Stimulated activated naive CD8-positive, alpha-beta T cell treated with anti-CD3 and anti-CD28 coated beads, Interleukin-15, Interleukin-2, amounts not matched to agents 100 ng/mL and 50 ng/mL, for 24 hours (primary cell): Measurements from ENCODE around the gene HDHD3.

Experiments used
- H3K27ac Mint-ChIP-seq: one replicate; pipeline ENCODE4 v1.8.0; 2021; ENCODE audit warnings: mild to moderate bottlenecking, mixed read lengths
- H3K27me3 Mint-ChIP-seq: one replicate; pipeline ENCODE4 v1.8.0; 2021; ENCODE audit warnings: mixed read lengths
- H3K36me3 Mint-ChIP-seq: one replicate; pipeline ENCODE4 v1.8.0; 2021; ENCODE audit warnings: low read depth, mixed read lengths
- H3K4me1 Mint-ChIP-seq: one replicate; pipeline ENCODE4 v1.8.0; 2021; ENCODE audit warnings: low read depth, mixed read lengths
- H3K4me3 Mint-ChIP-seq: one replicate; pipeline ENCODE4 v1.8.0; 2021; ENCODE audit warnings: mild to moderate bottlenecking, mixed read lengths
- H3K9me3 Mint-ChIP-seq: one replicate; pipeline ENCODE4 v1.8.0; 2021; ENCODE audit warnings: mixed read lengths

Gene HDHD3

GRCh38 chr9:113337714-113338113 lies 39.1 kb downstream of the HDHD3 start:
- Mint-ChIP-seq H3K4me1 (peaks cover 26% of the 10 kb centered on the region), H3K36me3 (no peaks in the 10 kb centered on the region), H3K4me3 (no peak overlapping the region), H3K27me3 (peaks cover 5% of the 10 kb centered on the region), H3K9me3 (no peaks in the 10 kb centered on the region), H3K27ac (no peak overlapping the region)

- no peak overlapping the region for H3K27ac Mint-ChIP-seq
- H3K9me3 Mint-ChIP-seq = no peaks in the 10 kb centered on the region
- H3K4me1 Mint-ChIP-seq = no peaks in the 10 kb centered on the region
- no peaks in the 10 kb centered on the region for H3K27me3 Mint-ChIP-seq
- no peaks in the 10 kb centered on the region for H3K36me3 Mint-ChIP-seq
- H3K4me3 Mint-ChIP-seq = no peak overlapping the region
Observed at GRCh38 chr9:113331780-113332179, 45.0 kb downstream of the HDHD3 start.

- H3K9me3 Mint-ChIP-seq = no peaks in the 10 kb centered on the region
- no peak overlapping the region for H3K4me3 Mint-ChIP-seq
- no peaks in the 10 kb centered on the region for H3K4me1 Mint-ChIP-seq
- H3K27me3 Mint-ChIP-seq = no peaks in the 10 kb centered on the region
- no peak overlapping the region for H3K27ac Mint-ChIP-seq
- no peaks in the 10 kb centered on the region for H3K36me3 Mint-ChIP-seq
Observed at GRCh38 chr9:113328045-113328782, 48.6 kb downstream of the HDHD3 start.

GRCh38 chr9:113326230-113326629 lies 50.6 kb downstream of the HDHD3 start:
- Mint-ChIP-seq H3K36me3 (no peaks in the 10 kb centered on the region), H3K9me3 (no peaks in the 10 kb centered on the region), H3K27me3 (no peaks in the 10 kb centered on the region), H3K4me1 (no peaks in the 10 kb centered on the region), H3K27ac (no peak overlapping the region), H3K4me3 (no peak overlapping the region)
